ENCODE data around the gene NAV3.

The NAV3 gene

GRCh38 chr12:77940567-77940966, 109.9 kb downstream of the NAV3 start:
- H3K4me3 ChIP-seq (ENCODE audit: low read depth, low read length) = peak overlapping the region; percentile 25
- no peak for DNase-seq (ENCODE audit: low read depth)
- no peak for TF ChIP-seq CTCF (IDR thresholded peaks at IDR 0.05; ENCODE audit: low read depth, low read length, missing control alignments)
- in situ Hi-C loops (cut with HindIII; ENCODE audit: low sequenced_read_pairs) = no loop called here

- no peak overlapping the region for H3K4me3 ChIP-seq (ENCODE audit: low read depth, low read length)
- in situ Hi-C loops (cut with HindIII; ENCODE audit: low sequenced_read_pairs) = no loop called here
Measured at GRCh38 chr12:77941401-77941800, 110.7 kb downstream of the NAV3 start.

GRCh38 chr12:77943466-77943865, 112.8 kb downstream of the NAV3 start:
- H3K4me3 ChIP-seq (ENCODE audit: low read depth, low read length) = no peak overlapping the region
- DNase-seq (ENCODE audit: low read depth) = no peak
- TF ChIP-seq CTCF (IDR thresholded peaks at IDR 0.05; ENCODE audit: low read depth, low read length, missing control alignments) = no peak
- in situ Hi-C loops (cut with HindIII; ENCODE audit: low sequenced_read_pairs) = no loop called here

More at GRCh38 chr12:77941401-77941800, 110.7 kb downstream of the NAV3 start:
- no peak for TF ChIP-seq CTCF (IDR thresholded peaks at IDR 0.05; ENCODE audit: low read depth, low read length, missing control alignments)
- no peak for DNase-seq (ENCODE audit: low read depth)

GRCh38 chr12:77946541-77947061, 115.9 kb downstream of the NAV3 start:
- TF ChIP-seq CTCF (IDR thresholded peaks at IDR 0.05; ENCODE audit: low read depth, low read length, missing control alignments) = no peak
- no peak for DNase-seq (ENCODE audit: low read depth)
- no peak overlapping the region for H3K4me3 ChIP-seq (ENCODE audit: low read depth, low read length)
- in situ Hi-C loops (cut with HindIII; ENCODE audit: low sequenced_read_pairs) = no loop called here

- H3K4me3 ChIP-seq (ENCODE audit: low read depth, low read length) = no peak overlapping the region
- DNase-seq (ENCODE audit: low read depth) = no peak
- no peak for TF ChIP-seq CTCF (IDR thresholded peaks at IDR 0.05; ENCODE audit: low read depth, low read length, missing control alignments)
- in situ Hi-C loops (cut with HindIII; ENCODE audit: low sequenced_read_pairs) = no loop called here
Measured at GRCh38 chr12:77947330-77947729, 116.6 kb downstream of the NAV3 start.

GRCh38 chr12:77947746-77948145, 117.1 kb downstream of the NAV3 start:
- no peak for DNase-seq (ENCODE audit: low read depth)
- no peak for TF ChIP-seq CTCF (IDR thresholded peaks at IDR 0.05; ENCODE audit: low read depth, low read length, missing control alignments)
- in situ Hi-C loops (cut with HindIII; ENCODE audit: low sequenced_read_pairs) = no loop called here
- no peak overlapping the region for H3K4me3 ChIP-seq (ENCODE audit: low read depth, low read length)

- in situ Hi-C loops (cut with HindIII; ENCODE audit: low sequenced_read_pairs) = no loop called here
- no peak for TF ChIP-seq CTCF (IDR thresholded peaks at IDR 0.05; ENCODE audit: low read depth, low read length, missing control alignments)
- H3K4me3 ChIP-seq (ENCODE audit: low read depth, low read length) = no peak overlapping the region
- no peak for DNase-seq (ENCODE audit: low read depth)
Measured at GRCh38 chr12:77949943-77950342, 119.2 kb downstream of the NAV3 start.
